GM12878 (cell line): ENCODE results near the gene CSK. TPM values are rescaled to one million over a fixed set of nuclear protein-coding genes. Genes with fewer than 3 reads are reported as not detected.

Source experiments
- DPF2 ChIP-seq: fragments of 450-650 bp; IDR thresholded peaks from 2 replicates; pipeline ENCODE4 v1.6.1; 2017; ENCODE audit warnings: mild to moderate bottlenecking
- MAX ChIP-seq: IDR thresholded peaks from 2 replicates; pipeline ENCODE4 v1.6.1; 2012; ENCODE audit warnings: low read depth, low read length, improper control_type of control experiment
- POU2F2 ChIP-seq: IDR thresholded peaks from 3 replicates; pipeline ENCODE4 v1.6.1; 2011; ENCODE audit warnings: low read depth, mild to moderate bottlenecking, low read length, borderline replicate concordance
- TARDBP ChIP-seq: IDR thresholded peaks from 2 replicates; pipeline ENCODE4 v1.6.1; 2016; ENCODE audit warnings: borderline replicate concordance
- polyA plus RNA-seq, 11 experiments: library from polyadenylated mRNA; depleted of rRNA in 4 of 11; unstranded in 6 of 11; stranded (reverse) in 5 of 11; fragments of >200 nt; fragmentation: Nextera tagmentation in 4 of 11; fragmentation: Illumina TruSeq in 1 of 11; extraction: Ambion mirVana in 4 of 11; extraction: Trizol in 1 of 11; gene quantifications; 1 replicate in 1 of 11; 2 replicates in 10 of 11; pipeline versions ENCODE4 v1.2.1 to v1.2.3, GENCODE V29; 2011 to 2016; ENCODE audit warnings: inconsistent platforms in 2 of 11, missing spikeins in 2 of 11, low read depth in 1 of 11
- total RNA-seq, 4 experiments: library from RNA; depleted of rRNA in 3 of 4; stranded (reverse); fragments of >200 nt in 3 of 4; fragmentation: Illumina TruSeq in 1 of 4; extraction: Trizol in 1 of 4; gene quantifications; 2 replicates each; pipeline versions ENCODE4 v1.2.1 to v1.2.3, GENCODE V29; 2013 to 2021
- TF ChIP-seq, protein P1 (sequence below): fragments of 450-650 bp; IDR thresholded peaks from 2 replicates; pipeline ENCODE4 v1.6.1; 2017; ENCODE audit warnings: mild to moderate bottlenecking, moderate library complexity

The CSK gene
- total and polyA plus RNA-seq, 10 of the 15 experiments (the other 5 are each of a cell fraction or from before 2014, with no cell fraction given): 3.4 to 327 (median 75.8) TPM

DNA sequence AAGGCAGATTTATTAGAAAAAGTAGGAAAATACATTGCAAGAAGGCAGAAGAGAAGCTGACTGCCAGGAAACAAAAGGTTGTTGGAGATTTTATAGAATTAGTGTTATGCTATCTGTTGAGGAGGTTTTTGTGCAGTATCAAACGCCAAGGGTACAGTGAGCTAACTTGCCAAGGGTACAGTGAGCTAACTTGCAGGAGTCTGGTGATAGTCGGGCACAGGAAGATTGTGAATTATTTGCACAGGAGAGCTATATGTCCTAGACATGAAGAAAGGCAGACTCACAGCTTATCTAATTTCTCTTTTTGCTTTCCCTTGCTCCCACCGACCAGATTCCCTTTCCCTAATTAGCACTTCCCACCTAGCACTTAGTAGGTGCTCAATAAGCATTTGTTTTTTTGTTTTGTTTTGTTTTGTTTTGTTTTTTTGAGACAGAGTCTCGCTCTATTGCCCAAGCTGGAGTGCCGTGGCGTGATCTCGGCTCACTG lies 2.7 kb upstream of the CSK start (continued):
- TF ChIP-seq, protein P1, sequence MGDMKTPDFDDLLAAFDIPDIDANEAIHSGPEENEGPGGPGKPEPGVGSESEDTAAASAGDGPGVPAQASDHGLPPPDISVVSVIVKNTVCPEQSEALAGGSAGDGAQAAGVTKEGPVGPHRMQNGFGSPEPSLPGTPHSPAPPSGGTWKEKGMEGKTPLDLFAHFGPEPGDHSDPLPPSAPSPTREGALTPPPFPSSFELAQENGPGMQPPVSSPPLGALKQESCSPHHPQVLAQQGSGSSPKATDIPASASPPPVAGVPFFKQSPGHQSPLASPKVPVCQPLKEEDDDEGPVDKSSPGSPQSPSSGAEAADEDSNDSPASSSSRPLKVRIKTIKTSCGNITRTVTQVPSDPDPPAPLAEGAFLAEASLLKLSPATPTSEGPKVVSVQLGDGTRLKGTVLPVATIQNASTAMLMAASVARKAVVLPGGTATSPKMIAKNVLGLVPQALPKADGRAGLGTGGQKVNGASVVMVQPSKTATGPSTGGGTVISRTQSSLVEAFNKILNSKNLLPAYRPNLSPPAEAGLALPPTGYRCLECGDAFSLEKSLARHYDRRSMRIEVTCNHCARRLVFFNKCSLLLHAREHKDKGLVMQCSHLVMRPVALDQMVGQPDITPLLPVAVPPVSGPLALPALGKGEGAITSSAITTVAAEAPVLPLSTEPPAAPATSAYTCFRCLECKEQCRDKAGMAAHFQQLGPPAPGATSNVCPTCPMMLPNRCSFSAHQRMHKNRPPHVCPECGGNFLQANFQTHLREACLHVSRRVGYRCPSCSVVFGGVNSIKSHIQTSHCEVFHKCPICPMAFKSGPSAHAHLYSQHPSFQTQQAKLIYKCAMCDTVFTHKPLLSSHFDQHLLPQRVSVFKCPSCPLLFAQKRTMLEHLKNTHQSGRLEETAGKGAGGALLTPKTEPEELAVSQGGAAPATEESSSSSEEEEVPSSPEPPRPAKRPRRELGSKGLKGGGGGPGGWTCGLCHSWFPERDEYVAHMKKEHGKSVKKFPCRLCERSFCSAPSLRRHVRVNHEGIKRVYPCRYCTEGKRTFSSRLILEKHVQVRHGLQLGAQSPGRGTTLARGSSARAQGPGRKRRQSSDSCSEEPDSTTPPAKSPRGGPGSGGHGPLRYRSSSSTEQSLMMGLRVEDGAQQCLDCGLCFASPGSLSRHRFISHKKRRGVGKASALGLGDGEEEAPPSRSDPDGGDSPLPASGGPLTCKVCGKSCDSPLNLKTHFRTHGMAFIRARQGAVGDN: no peak
- TF ChIP-seq POU2F2 (no peak), MAX (no peak), TARDBP (no peak), DPF2 (no peak)
